Limb (tissue), 2 donors: Measurements from ENCODE around the gene PLK4.
"Not testable (repeated sequence)": the region's sequence is repeated elsewhere in the genome, so short reads cannot be mapped to it uniquely, and the experiment has no call there.

ENCODE experiments used
- DNase-seq, 2 donors: peaks; one replicate each; pipeline ENCODE4 v3.0.0-alpha.2; 2016; ENCODE audit errors: extremely low spot score in 2 of 2

Gene PLK4

GRCh38 chr4:127880763-127881562, at the start of gene PLK4:
TSS of gene PLK4 (plus strand) at chr4:127880893. CDS start at chr4:127881135, 242 bp downstream.
- DNase-seq = peak; percentile 96 to 98

- no peak for DNase-seq
These were observed 48.1 kb upstream of the PLK4 start for GRCh38 chr4:127832585-127832984.

GRCh38 chr4:127843704-127844600, 36.7 kb upstream of the PLK4 start:
- DNase-seq = no peak

- no peak for DNase-seq
These were observed 36.0 kb upstream of the PLK4 start for GRCh38 chr4:127844601-127845116.

GRCh38 chr4:127846061-127846460, 34.6 kb upstream of the PLK4 start:
- no peak for DNase-seq

GRCh38 chr4:127846765-127847164, 33.9 kb upstream of the PLK4 start:
- no peak for DNase-seq

- no peak for DNase-seq
These were observed 31.0 kb upstream of the PLK4 start for GRCh38 chr4:127849505-127850234.

GRCh38 chr4:127852661-127853060, 28.0 kb upstream of the PLK4 start:
- DNase-seq = no peak

GRCh38 chr4:127856196-127856812, 24.4 kb upstream of the PLK4 start:
- DNase-seq = no peak

GRCh38 chr4:127856813-127857447, 23.8 kb upstream of the PLK4 start:
- no peak for DNase-seq

GRCh38 chr4:127857641-127858040, 23.1 kb upstream of the PLK4 start:
- DNase-seq = no peak

GRCh38 chr4:127868196-127868595, 12.5 kb upstream of the PLK4 start:
- DNase-seq = no peak

GRCh38 chr4:127870281-127870680, 10.4 kb upstream of the PLK4 start:
- no peak for DNase-seq

- DNase-seq = peak in 1 of 2 donors; percentile 3
These were observed 10.0 kb upstream of the PLK4 start for GRCh38 chr4:127870688-127871087.

- no peak for DNase-seq
These were observed 4.9 kb upstream of the PLK4 start for GRCh38 chr4:127875791-127876190.

- no peak for DNase-seq
These were observed 821 bp downstream of the PLK4 start for GRCh38 chr4:127881563-127881864.

GRCh38 chr4:127888559-127888958, 7.9 kb downstream of the PLK4 start:
- no peak for DNase-seq

GRCh38 chr4:127889903-127890302, 9.2 kb downstream of the PLK4 start:
- no peak for DNase-seq

- no peak for DNase-seq
These were observed 15.4 kb downstream of the PLK4 start for GRCh38 chr4:127896069-127896468.

GRCh38 chr4:127896528-127896927, 15.8 kb downstream of the PLK4 start:
- no peak for DNase-seq

GRCh38 chr4:127899682-127900081, 19.0 kb downstream of the PLK4 start:
- not testable (repeated sequence) for DNase-seq
